H1 (cell line): ENCODE data around the gene USHBP1. TPM values are rescaled to one million over a fixed set of nuclear protein-coding genes. Genes with fewer than 3 reads are reported as not detected.

Source experiments
- BACH1 ChIP-seq: IDR thresholded peaks from 2 replicates; pipeline ENCODE4 v1.6.1; 2012; ENCODE audit warnings: low read length, improper control_type of control experiment
- CBX8 ChIP-seq: fragments of 300-800, 300-1000 bp; sonication (generic); IDR thresholded peaks from 2 replicates; pipeline ENCODE4 v1.7.1; 2016; ENCODE audit warnings: low read depth, low read length, borderline replicate concordance
- CEBPB ChIP-seq: IDR thresholded peaks from 2 replicates; pipeline ENCODE4 v1.6.1; 2012; ENCODE audit warnings: low read depth, low read length
- GABPA ChIP-seq: IDR thresholded peaks from 2 replicates; pipeline ENCODE4 v1.6.1; 2011; ENCODE audit warnings: mild to moderate bottlenecking, low read length, moderate library complexity, borderline replicate concordance; ENCODE audit not compliant: insufficient read depth
- JUN ChIP-seq: IDR thresholded peaks from 2 replicates; pipeline ENCODE4 v1.6.1; 2011; ENCODE audit warnings: low read depth, mild to moderate bottlenecking, improper control_type of control experiment, low read length
- KDM4A ChIP-seq: IDR thresholded peaks from one replicate; pipeline ENCODE4 v1.7.1; 2012; ENCODE audit warnings: low read depth, mild to moderate bottlenecking, moderate library complexity, low read length, inconsistent platforms; ENCODE audit not compliant: severe bottlenecking
- NRF1 ChIP-seq: IDR thresholded peaks from 2 replicates; pipeline ENCODE4 v1.6.1; 2011; ENCODE audit warnings: mild to moderate bottlenecking, low read depth, low read length, improper control_type of control experiment
- PHF8 ChIP-seq: fragments of 200-600 bp; sonication (generic); conservative IDR thresholded peaks from 2 replicates; pipeline ENCODE4 v1.7.1; 2012; ENCODE audit warnings: low read depth, mild to moderate bottlenecking, inconsistent platforms, low read length, moderate library complexity
- RAD21 ChIP-seq, 2 experiments: IDR thresholded peaks in 1 of 2; conservative IDR thresholded peaks in 1 of 2; 2 replicates each; pipeline ENCODE4 v1.6.1; 2011; ENCODE audit warnings: low read depth in 2 of 2, low read length in 2 of 2, improper control_type of control experiment in 1 of 2, inconsistent platforms in 1 of 2, mild to moderate bottlenecking in 1 of 2, moderate library complexity in 1 of 2
- SP4 ChIP-seq: IDR thresholded peaks from 2 replicates; pipeline ENCODE4 v1.6.1; 2012; ENCODE audit warnings: low read length, inconsistent platforms
- SRF ChIP-seq: IDR thresholded peaks from 2 replicates; pipeline ENCODE4 v1.6.1; 2011; ENCODE audit warnings: mild to moderate bottlenecking, low read depth, low read length, moderate library complexity
- TAF7 ChIP-seq: optimal IDR thresholded peaks from 2 replicates; pipeline ENCODE3; 2011; ENCODE audit warnings: low read depth, mild to moderate bottlenecking, inconsistent platforms, low read length, moderate library complexity, borderline replicate concordance
- TBP ChIP-seq: IDR thresholded peaks from 2 replicates; pipeline ENCODE4 v1.6.1; 2011; ENCODE audit warnings: low read depth, low read length, improper control_type of control experiment
- TEAD4 ChIP-seq: IDR thresholded peaks from 2 replicates; pipeline ENCODE4 v1.6.1; 2012; ENCODE audit warnings: low read depth, low read length, inconsistent platforms, mixed read lengths
- polyA plus RNA-seq, 7 experiments: library from polyadenylated mRNA; depleted of rRNA in 3 of 7; stranded (reverse) in 5 of 7; unstranded in 2 of 7; fragments of >200 nt in 5 of 7; fragments of 200-250 nt in 2 of 7; gene quantifications; 1 replicate in 5 of 7; 2 replicates in 1 of 7; 4 replicates in 1 of 7; pipeline versions ENCODE4 v1.2.1 to v1.2.3, GENCODE V29; 2011 to 2013; ENCODE audit warnings: missing spikeins in 2 of 7, mixed read lengths in 2 of 7
- total RNA-seq: library from RNA; stranded (reverse); fragmentation: NEBNext Ultra II Directional; extraction: Animal tissue kit (Norgen Biotek cat#: 25700); gene quantifications from 2 replicates; pipeline ENCODE4 v1.2.1, GENCODE V29; 2021
- TF ChIP-seq, protein P1 (sequence below): IDR thresholded peaks from 2 replicates; pipeline ENCODE4 v1.6.1; 2012; ENCODE audit warnings: inconsistent platforms
- TF ChIP-seq, protein P2 (sequence below): IDR thresholded peaks from 2 replicates; pipeline ENCODE4 v1.6.1; 2012; ENCODE audit warnings: inconsistent platforms
- TF ChIP-seq, protein P3 (sequence below): IDR thresholded peaks from 2 replicates; pipeline ENCODE4 v1.6.1; 2011; ENCODE audit warnings: low read length, improper control_type of control experiment

The USHBP1 gene
- total and polyA plus RNA-seq, 2 of the 8 experiments (the other 6 are each of a cell fraction or from before 2014, with no cell fraction given), result 5.0 to 7.5 TPM

DNA sequence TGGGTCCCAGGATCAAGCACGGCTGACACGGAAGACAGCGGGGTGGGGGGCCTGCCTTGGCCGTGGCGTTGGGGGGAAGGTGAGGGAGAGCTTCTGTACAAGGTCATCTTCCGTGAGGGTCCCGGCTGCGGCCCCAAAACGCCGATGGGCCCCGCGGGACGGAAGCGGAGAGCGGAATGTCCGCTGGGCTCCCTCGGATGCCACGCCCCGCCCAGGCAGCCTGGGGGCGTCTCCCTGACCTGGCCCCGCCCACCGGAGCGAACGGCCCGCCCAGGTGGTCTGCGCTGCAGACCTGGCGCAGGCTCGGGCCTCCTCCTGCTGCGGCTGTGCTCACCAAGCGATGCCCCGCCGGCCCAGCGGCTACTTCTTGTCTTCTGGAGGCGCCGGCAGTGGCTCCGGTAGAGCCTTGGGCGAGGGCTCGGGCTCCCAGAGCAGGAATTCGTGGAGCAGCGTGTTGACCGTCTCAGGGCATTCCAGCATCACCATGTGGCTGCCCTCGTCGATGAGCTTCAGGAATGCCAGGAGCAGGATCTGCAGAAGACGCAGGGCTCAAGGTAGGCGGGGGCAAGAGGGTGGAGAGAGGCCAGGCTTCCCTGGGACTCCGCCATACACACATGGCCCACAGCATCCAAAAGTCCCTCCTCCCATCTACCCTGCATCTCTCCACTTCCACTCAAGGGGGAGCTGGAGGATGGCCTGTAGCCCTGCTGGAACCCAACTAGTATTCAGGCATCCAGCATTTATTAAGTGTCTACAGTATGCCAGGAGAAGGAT lies 27.9 kb upstream of the USHBP1 start (continued):
- TF ChIP-seq SP4 (peak; percentile 80; the same call in 1 of the 2 replicates), TEAD4 (peak; percentile 86), TBP (peak; percentile 81), CBX8 (no peak), SRF (no peak), CEBPB (no peak), TAF7 (peak; percentile 53), GABPA (0 out of 2 replicates have a peak, but pooled peaks have one; percentile 29), BACH1 (0 out of 2 replicates have a peak, but pooled peaks have one; percentile 4), JUN (no peak), NRF1 (peak; percentile 43), PHF8 (peak; percentile 88), RAD21 (IDR thresholded peaks at IDR 0.05 in 1 of 2, conservative IDR thresholded peaks at IDR 0.05 in 1 of 2; ENCODE audit: low read depth in 2 of 2, low read length in 2 of 2) (peak; percentile 72 to 74), KDM4A (peak; percentile 69)
- TF ChIP-seq, protein P1, sequence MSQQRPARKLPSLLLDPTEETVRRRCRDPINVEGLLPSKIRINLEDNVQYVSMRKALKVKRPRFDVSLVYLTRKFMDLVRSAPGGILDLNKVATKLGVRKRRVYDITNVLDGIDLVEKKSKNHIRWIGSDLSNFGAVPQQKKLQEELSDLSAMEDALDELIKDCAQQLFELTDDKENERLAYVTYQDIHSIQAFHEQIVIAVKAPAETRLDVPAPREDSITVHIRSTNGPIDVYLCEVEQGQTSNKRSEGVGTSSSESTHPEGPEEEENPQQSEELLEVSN, result peak; percentile 78
- TF ChIP-seq, protein P2, sequence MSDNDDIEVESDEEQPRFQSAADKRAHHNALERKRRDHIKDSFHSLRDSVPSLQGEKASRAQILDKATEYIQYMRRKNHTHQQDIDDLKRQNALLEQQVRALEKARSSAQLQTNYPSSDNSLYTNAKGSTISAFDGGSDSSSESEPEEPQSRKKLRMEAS, result peak; percentile 93
- TF ChIP-seq, protein P3, sequence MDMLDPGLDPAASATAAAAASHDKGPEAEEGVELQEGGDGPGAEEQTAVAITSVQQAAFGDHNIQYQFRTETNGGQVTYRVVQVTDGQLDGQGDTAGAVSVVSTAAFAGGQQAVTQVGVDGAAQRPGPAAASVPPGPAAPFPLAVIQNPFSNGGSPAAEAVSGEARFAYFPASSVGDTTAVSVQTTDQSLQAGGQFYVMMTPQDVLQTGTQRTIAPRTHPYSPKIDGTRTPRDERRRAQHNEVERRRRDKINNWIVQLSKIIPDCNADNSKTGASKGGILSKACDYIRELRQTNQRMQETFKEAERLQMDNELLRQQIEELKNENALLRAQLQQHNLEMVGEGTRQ, result no peak
